ENCODE results near the gene DENR.
"Not testable (repeated sequence)": the region's sequence is repeated elsewhere in the genome, so short reads cannot be mapped to it uniquely, and the experiment has no call there.

Gene DENR

DNA sequence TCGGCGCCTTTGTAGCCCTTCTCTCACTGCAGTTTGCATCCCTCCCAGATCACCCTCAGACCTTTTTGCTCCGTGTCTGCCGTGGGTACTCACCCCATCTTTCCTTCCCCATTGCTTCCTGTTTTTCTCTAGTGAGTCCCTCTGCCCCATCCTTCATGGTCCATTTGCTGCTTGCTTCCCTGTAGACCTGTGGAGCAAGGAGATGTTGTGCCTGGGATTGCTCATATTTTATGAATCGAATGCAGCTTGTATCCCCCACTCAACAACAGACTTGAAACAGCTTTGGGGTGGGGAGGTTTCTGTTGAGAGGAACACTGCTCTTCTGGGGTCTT lies 661 bp downstream of the DENR start:
- TF ChIP-seq JUND (IDR thresholded peaks at IDR 0.05; ENCODE audit: low read depth): no peak
- DNase-seq (ENCODE audit: low read depth in 1 of 2, low spot score in 1 of 2): no peak
- in situ Hi-C loops (cut with HindIII; ENCODE audit: low pct_unique_long_range_greater_than_20kb, low sequenced_read_pairs): no loop called here

DNA sequence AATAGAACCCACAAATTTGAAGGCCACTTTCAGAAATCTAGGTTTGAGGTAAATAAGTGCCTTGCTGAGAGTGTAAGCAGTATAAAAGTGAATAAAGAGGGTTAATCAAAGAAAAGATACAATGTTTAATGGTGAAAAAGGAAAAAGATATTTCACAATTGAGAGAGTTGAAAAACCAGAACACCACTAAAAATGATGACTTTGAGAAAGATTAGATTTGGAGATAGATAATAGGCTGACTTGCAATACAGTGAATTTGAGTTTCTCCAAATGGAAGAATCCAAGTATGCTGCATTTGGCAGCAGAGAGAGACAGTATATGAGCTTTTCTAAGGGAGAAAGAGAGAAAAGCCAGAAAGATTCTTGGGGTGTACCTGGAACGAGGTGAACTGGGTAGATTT lies 2.2 kb downstream of the DENR start:
- no peak for TF ChIP-seq JUND (IDR thresholded peaks at IDR 0.05; ENCODE audit: low read depth)
- in situ Hi-C loops (cut with HindIII; ENCODE audit: low pct_unique_long_range_greater_than_20kb, low sequenced_read_pairs): no loop called here
- DNase-seq (ENCODE audit: low read depth in 1 of 2, low spot score in 1 of 2): no peak

DNA sequence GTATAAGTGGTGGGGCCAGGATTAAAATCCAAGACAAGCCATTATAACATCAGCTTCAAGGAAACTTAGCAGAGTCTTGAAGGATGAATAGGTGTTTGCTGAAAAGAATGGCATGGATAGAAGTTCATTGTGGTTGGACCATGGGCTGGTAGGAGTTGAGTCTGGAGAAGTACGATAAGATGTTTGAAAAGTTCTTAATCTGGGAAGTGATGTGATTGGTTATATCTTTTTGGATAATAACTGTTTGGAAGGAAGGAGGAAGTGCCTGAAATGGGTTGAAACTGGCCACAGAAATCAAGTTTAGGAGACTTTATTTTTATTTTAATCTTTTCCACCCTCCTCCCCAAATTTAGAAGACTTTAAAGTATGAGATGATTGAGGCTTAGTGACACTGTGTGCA lies 4.9 kb downstream of the DENR start:
- DNase-seq (ENCODE audit: low read depth in 1 of 2, low spot score in 1 of 2): no peak
- in situ Hi-C loops (cut with HindIII; ENCODE audit: low pct_unique_long_range_greater_than_20kb, low sequenced_read_pairs): no loop called here
- no peak for TF ChIP-seq JUND (IDR thresholded peaks at IDR 0.05; ENCODE audit: low read depth)

DNA sequence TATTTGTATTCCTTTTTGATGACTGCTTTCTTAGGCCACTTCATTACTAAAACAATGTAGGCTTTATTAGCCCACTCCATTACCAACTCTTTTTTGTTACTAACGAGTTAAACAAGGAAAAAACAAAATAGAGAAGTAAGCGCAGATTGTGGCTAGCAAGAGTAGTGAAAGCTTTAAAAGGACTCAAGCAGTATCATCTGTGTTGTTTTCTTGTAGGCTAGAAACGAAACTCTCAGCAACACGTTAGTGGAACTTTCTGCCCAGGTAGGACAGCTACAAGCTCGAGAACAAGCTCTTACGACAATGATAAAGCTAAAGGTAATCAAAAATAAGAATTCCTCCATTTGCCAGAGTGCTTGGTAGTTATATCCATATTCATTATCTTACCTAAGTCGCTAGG lies 32.9 kb downstream of the DENR start:
- no peak for TF ChIP-seq JUND (IDR thresholded peaks at IDR 0.05; ENCODE audit: low read depth)
- in situ Hi-C loops (cut with HindIII; ENCODE audit: low pct_unique_long_range_greater_than_20kb, low sequenced_read_pairs): no loop called here
- no peak for DNase-seq (ENCODE audit: low read depth in 1 of 2, low spot score in 1 of 2)

- DNase-seq (ENCODE audit: low read depth in 1 of 2, low spot score in 1 of 2): no peak
- in situ Hi-C loops (cut with HindIII; ENCODE audit: low pct_unique_long_range_greater_than_20kb, low sequenced_read_pairs): no loop called here
- no peak for TF ChIP-seq JUND (IDR thresholded peaks at IDR 0.05; ENCODE audit: low read depth)
Measured at GRCh38 chr12:122788387-122788786, 35.8 kb downstream of the DENR start.

- DNase-seq (ENCODE audit: low read depth in 1 of 2, low spot score in 1 of 2): no peak
- in situ Hi-C loops (cut with HindIII; ENCODE audit: low pct_unique_long_range_greater_than_20kb, low sequenced_read_pairs): no loop called here
- TF ChIP-seq JUND (IDR thresholded peaks at IDR 0.05; ENCODE audit: low read depth): no peak
Measured at GRCh38 chr12:122789637-122790036, 37.0 kb downstream of the DENR start.

DNA sequence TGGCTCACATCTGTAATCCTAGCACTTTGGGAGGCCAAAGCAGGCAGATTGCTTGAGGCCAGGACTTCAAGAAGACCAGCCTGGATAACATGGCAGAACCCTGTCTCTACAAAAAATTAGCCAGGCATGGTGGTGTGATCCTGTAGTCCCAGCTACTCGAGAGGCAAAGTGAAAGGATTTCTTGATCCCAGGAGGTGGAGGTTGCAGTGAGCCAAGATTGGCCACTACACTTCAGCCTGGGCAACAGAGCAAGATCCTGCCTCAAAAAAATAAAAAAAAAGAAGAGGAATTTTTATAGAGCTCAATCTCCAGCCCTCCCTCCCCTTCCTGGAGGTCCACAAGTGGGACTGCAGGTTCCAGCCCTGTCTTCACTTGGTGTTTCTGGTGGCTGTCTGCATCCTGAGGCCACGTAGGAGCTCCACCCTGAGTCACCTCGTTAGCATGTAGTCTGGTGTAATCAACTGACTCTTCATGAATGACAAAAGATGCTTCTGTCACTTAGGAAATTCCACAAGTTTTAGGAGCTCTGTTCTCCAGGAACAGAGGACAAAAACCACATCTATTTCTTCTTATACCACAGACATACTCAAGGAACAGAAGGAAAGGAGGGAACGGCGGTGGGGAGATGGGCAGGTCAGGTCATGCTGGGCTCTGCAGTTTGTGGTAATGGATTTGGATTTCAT lies 37.9 kb downstream of the DENR start:
- TF ChIP-seq JUND (IDR thresholded peaks at IDR 0.05; ENCODE audit: low read depth): no peak

GRCh38 chr12:122793685-122794106 lies 41.1 kb downstream of the DENR start:
- no peak for TF ChIP-seq JUND (IDR thresholded peaks at IDR 0.05; ENCODE audit: low read depth)
- in situ Hi-C loops (cut with HindIII; ENCODE audit: low pct_unique_long_range_greater_than_20kb, low sequenced_read_pairs): no loop called here
- DNase-seq (ENCODE audit: low read depth in 1 of 2, low spot score in 1 of 2): peak; percentile 46 to 61

More for the DNA sequence above, 37.9 kb downstream of the DENR start:
- no peak for DNase-seq (ENCODE audit: low read depth in 1 of 2, low spot score in 1 of 2)
- in situ Hi-C loops (cut with HindIII; ENCODE audit: low pct_unique_long_range_greater_than_20kb, low sequenced_read_pairs): no loop called here

DNA sequence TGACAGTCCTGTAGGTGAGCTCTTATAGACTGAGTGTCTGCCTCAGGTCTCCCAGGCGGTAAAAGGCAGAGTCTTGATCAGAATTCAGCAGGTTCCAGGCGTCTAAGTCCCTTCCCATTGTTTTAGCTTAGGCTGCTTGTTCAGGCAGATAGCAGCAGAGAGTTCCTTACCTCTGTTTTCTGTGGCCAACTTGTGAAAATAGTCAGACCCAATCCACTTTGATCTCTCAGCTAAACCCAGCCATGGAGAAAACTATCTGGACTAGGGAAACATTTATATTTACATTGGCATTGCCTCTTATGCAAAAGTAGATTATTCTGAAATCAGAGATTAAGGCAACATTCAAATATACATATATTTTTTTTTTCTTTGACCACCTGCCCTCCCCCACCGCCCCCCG lies 43.2 kb downstream of the DENR start:
- DNase-seq (ENCODE audit: low read depth in 1 of 2, low spot score in 1 of 2): no peak
- in situ Hi-C loops (cut with HindIII; ENCODE audit: low pct_unique_long_range_greater_than_20kb, low sequenced_read_pairs): no loop called here
- no peak for TF ChIP-seq JUND (IDR thresholded peaks at IDR 0.05; ENCODE audit: low read depth)

DNA sequence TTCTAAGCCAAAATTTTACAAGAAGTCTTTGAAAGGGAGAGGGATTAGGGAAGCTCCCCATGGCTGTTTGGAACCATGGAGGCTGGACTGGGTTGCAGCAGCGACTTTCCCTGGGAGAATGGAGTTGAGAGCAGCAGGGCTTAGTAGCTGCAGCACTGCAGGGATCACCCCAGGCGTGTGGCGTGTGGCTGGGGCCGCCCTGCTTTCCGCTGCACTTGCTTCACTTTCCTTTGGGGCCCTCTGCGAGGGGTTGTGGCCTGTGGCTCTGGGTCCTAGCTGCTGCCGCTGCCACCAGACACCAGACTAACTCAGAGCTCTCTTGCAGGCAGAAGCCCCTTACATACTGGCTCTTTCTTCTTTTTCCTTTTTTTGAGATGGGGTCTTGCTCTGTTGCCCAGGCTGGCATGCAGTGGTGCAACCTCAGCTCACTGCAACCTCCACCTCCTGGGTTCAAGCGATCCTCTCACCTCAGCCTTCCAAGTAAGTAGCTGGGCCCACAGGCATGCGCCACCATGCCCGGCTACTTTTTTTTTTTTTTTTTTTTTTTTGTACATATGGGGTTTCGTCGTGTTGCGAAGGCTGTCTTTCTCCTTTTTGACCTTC lies 47.1 kb downstream of the DENR start:
- DNase-seq (ENCODE audit: low read depth in 1 of 2, low spot score in 1 of 2): no peak
- no peak for TF ChIP-seq JUND (IDR thresholded peaks at IDR 0.05; ENCODE audit: low read depth)
- in situ Hi-C loops (cut with HindIII; ENCODE audit: low pct_unique_long_range_greater_than_20kb, low sequenced_read_pairs): no loop called here

DNA sequence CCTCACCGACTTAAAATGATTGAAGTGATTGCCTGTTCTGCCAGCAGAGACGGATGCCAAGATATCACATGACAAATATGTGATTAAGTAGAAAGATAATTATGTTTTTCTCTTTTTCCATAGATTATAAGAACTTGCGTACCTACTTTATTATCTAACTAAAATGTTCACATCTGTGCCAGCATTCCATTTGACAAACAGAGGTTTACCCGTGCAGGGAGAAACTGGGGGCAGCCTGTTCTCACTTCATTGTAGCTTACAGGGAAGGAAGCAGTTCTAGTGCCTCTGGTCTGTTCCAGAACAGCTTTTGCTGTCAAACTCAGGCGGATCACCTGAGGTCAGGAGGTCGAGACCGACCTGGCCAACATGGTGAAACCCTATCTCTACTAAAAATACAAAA lies 51.3 kb downstream of the DENR start:
- TF ChIP-seq JUND (IDR thresholded peaks at IDR 0.05; ENCODE audit: low read depth): no peak
- in situ Hi-C loops (cut with HindIII; ENCODE audit: low pct_unique_long_range_greater_than_20kb, low sequenced_read_pairs): no loop called here
- DNase-seq (ENCODE audit: low read depth in 1 of 2, low spot score in 1 of 2): no peak

- in situ Hi-C loops (cut with HindIII; ENCODE audit: low pct_unique_long_range_greater_than_20kb, low sequenced_read_pairs); DNase-seq (ENCODE audit: low read depth in 1 of 2, low spot score in 1 of 2): not testable (repeated sequence)
Measured at GRCh38 chr12:122804957-122805356, 52.3 kb downstream of the DENR start.

- no peak for TF ChIP-seq JUND (IDR thresholded peaks at IDR 0.05; ENCODE audit: low read depth)
- DNase-seq (ENCODE audit: low read depth in 1 of 2, low spot score in 1 of 2): no peak
- in situ Hi-C loops (cut with HindIII; ENCODE audit: low pct_unique_long_range_greater_than_20kb, low sequenced_read_pairs): no loop called here
Measured at GRCh38 chr12:122807651-122808050, 55.0 kb downstream of the DENR start.

- no peak for DNase-seq (ENCODE audit: low read depth in 1 of 2, low spot score in 1 of 2)
- in situ Hi-C loops (cut with HindIII; ENCODE audit: low pct_unique_long_range_greater_than_20kb, low sequenced_read_pairs): no loop called here
Measured at GRCh38 chr12:122811777-122812176, 59.2 kb downstream of the DENR start.

More at GRCh38 chr12:122811777-122812176, 59.2 kb downstream of the DENR start:
- no peak for TF ChIP-seq JUND (IDR thresholded peaks at IDR 0.05; ENCODE audit: low read depth)

Data from T47D (cell line).